A673 (cell line): ENCODE data around the gene DET1. TPM values are rescaled to one million over a fixed set of nuclear protein-coding genes. Genes with fewer than 3 reads are reported as not detected.
"Not testable (repeated sequence)": the region's sequence is repeated elsewhere in the genome, so short reads cannot be mapped to it uniquely, and the experiment has no call there.

ENCODE experiments used
- BruUV-seq: library from RNA; stranded (reverse); fragments of 400-500 nt; replicated peaks from 2 replicates; lab custom pipeline; 2021; lab: Mats Ljungman, UMichigan
- CTCF ChIA-PET: fragments of 300-600 bp; sonication (Branson Sonifier 250); formaldehyde crosslinking; loops from one replicate; lab custom pipeline; 2022; ENCODE audit warnings: antibody characterized with exemption; lab: Charles Lee
- POLR2A ChIA-PET: fragments of 300-600 bp; sonication (Branson Sonifier 250); formaldehyde crosslinking; loops from one replicate; lab custom pipeline; 2022; ENCODE audit warnings: antibody characterized with exemption; ENCODE audit not compliant: low non-redundant PET; lab: Charles Lee
- DNase-seq: peaks from one replicate; pipeline ENCODE4 v3.0.0-alpha.2; 2015; ENCODE audit warnings: low spot score
- H3K27ac ChIP-seq: fragments of 200-600 bp; sonication (generic); 2 replicates; pipeline ENCODE4 v1.5.1; 2016; ENCODE audit warnings: mixed run types, low read depth, mild to moderate bottlenecking, mixed read lengths, antibody characterized with exemption, low read length; ENCODE audit not compliant: poor library complexity, severe bottlenecking
- H3K27me3 ChIP-seq: fragments of 200-600 bp; sonication (generic); replicated peaks from 2 replicates; pipeline ENCODE4 v1.6.1; 2017; ENCODE audit warnings: mixed run types, low read depth, mild to moderate bottlenecking, mixed read lengths, antibody characterized with exemption, low read length; ENCODE audit not compliant: insufficient read depth, poor library complexity
- H3K36me3 ChIP-seq: fragments of 200-600 bp; sonication (generic); 2 replicates; pipeline ENCODE4 v1.6.1; 2016; ENCODE audit warnings: mixed run types, mild to moderate bottlenecking, mixed read lengths, antibody characterized with exemption, low read length; ENCODE audit not compliant: insufficient read depth, poor library complexity, severe bottlenecking
- H3K4me1 ChIP-seq: fragments of 200-600 bp; sonication (generic); 2 replicates; pipeline ENCODE4 v1.6.1; 2017; ENCODE audit warnings: mixed run types, mild to moderate bottlenecking, mixed read lengths, antibody characterized with exemption, low read length; ENCODE audit not compliant: insufficient read depth, poor library complexity, severe bottlenecking
- H3K4me3 ChIP-seq: fragments of 200-600 bp; sonication (generic); 2 replicates; pipeline ENCODE4 v1.5.1; 2016; ENCODE audit warnings: low read depth, mixed run types, mild to moderate bottlenecking, mixed read lengths, low read length; ENCODE audit not compliant: poor library complexity, severe bottlenecking
- H3K9me3 ChIP-seq: fragments of 200-600 bp; sonication (generic); 2 replicates; pipeline ENCODE4 v1.6.1; 2016; ENCODE audit warnings: mixed run types, low read depth, mild to moderate bottlenecking, mixed read lengths, antibody characterized with exemption, low read length; ENCODE audit not compliant: poor library complexity, severe bottlenecking
- EZH2 ChIP-seq: fragments of 200-600 bp; sonication (generic); IDR thresholded peaks from 2 replicates; pipeline ENCODE4 v1.6.1; 2017; ENCODE audit warnings: borderline replicate concordance, low read depth, mild to moderate bottlenecking, mixed read lengths, antibody characterized with exemption, low read length; ENCODE audit not compliant: poor library complexity, severe bottlenecking
- intact Hi-C: fragments of 100-400 bp; cut with micrococcal nuclease; formaldehyde crosslinking; loops from one replicate; pipeline ENCODE4 v1.10.0; 2022; ENCODE audit not compliant: unreplicated experiment
- total RNA-seq: library from RNA; stranded (reverse); gene quantifications from 2 replicates; pipeline ENCODE4 v1.2.3, GENCODE V29; 2021
- TF ChIP-seq, protein P1 (sequence below): fragments of 300-800, 200-600 bp; sonication (generic); conservative IDR thresholded peaks from 2 replicates; pipeline ENCODE4 v1.5.1; 2017; ENCODE audit warnings: low read depth, mild to moderate bottlenecking, antibody characterized with exemption, low read length, moderate library complexity, mixed read lengths

Gene DET1
- total RNA-seq, 1 experiment from 2014 or later: 7.7 TPM

DNA sequence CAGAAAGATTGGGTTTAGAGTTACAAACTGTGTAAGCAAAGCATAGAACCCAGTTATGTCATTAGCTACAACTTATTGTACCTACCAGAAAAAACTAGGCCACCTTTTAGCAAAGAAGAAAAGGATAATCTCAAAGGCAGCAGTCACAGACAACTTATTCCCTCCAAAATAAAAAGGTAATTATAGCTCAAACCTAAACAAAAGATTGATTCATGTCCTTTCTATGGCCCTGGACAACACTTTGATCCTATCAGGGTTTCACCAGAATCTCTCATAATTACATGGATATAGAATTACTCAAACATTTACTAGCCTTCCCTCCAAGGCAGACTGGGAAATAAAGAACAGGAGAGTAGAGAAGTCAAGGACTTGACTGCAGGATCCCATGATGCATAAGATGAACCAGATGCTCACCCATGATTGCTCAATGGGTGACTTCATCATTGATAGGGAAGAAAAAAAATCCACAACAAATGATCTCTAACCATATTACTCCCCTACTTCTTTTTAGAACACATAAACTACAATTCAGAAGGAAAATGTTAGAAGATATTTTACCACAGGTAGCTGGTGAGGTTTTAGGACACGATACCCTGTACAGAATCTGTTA, 17.4 kb downstream of the DET1 start:
- BruUV-seq: no TSS peak
- CTCF ChIA-PET: no interaction called here

DNA sequence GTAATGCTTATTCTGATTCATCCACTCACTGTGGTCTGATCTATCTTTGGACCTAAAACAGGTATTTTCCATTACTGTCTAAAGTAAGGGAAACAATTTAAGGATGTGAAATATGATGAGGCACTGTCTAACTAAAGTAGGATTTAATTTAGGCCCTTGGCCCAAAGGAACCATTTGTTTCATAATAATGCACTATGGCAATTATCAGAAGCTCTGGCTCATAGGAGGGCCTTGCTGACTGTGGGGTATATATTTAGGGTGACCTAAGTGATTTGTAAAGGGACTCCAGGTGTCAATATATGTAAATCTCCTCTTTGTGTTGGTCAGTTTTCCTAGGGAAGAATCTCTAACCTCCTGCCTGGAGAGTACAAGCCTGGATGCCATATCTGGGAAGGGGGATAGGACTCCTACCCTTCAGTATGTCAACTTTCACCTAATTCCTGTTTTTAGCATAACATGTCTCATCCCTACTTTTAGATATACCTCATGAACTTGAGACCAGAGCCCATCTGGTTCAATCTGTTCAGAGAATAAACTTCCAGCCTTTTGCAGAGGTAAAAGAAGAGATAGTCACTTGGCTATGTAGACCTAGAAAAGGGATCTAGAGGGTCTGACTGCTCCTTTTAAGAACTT, 20.1 kb downstream of the DET1 start:
- CTCF ChIA-PET: no interaction called here
- Histone ChIP-seq H3K4me1 (no peaks in the 10 kb centered on the region), H3K4me3 (no peak overlapping the region), H3K9me3 (no peaks in the 10 kb centered on the region), H3K27ac (no peak overlapping the region), H3K36me3 (peaks cover 24% of the 10 kb centered on the region), H3K27me3 (no peaks in the 10 kb centered on the region)
- no TSS peak for BruUV-seq
- DNase-seq: no peak
- intact Hi-C loops: no loop called here
- POLR2A ChIA-PET: no interaction called here
- no peak for TF ChIP-seq EZH2
- TF ChIP-seq, protein P1, sequence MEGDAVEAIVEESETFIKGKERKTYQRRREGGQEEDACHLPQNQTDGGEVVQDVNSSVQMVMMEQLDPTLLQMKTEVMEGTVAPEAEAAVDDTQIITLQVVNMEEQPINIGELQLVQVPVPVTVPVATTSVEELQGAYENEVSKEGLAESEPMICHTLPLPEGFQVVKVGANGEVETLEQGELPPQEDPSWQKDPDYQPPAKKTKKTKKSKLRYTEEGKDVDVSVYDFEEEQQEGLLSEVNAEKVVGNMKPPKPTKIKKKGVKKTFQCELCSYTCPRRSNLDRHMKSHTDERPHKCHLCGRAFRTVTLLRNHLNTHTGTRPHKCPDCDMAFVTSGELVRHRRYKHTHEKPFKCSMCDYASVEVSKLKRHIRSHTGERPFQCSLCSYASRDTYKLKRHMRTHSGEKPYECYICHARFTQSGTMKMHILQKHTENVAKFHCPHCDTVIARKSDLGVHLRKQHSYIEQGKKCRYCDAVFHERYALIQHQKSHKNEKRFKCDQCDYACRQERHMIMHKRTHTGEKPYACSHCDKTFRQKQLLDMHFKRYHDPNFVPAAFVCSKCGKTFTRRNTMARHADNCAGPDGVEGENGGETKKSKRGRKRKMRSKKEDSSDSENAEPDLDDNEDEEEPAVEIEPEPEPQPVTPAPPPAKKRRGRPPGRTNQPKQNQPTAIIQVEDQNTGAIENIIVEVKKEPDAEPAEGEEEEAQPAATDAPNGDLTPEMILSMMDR: no peak

More for the DNA sequence above, 17.4 kb downstream of the DET1 start:
- no peak for DNase-seq
- intact Hi-C loops: no loop called here
- no peak for TF ChIP-seq EZH2
- TF ChIP-seq, protein P1: no peak
- H3K36me3 ChIP-seq: peaks cover 24% of the 10 kb centered on the region
- no peaks in the 10 kb centered on the region for H3K27me3 ChIP-seq
- no peak overlapping the region for H3K27ac ChIP-seq
- H3K4me3 ChIP-seq: no peak overlapping the region
- no peaks in the 10 kb centered on the region for H3K9me3 ChIP-seq
- POLR2A ChIA-PET: no interaction called here
- H3K4me1 ChIP-seq: no peaks in the 10 kb centered on the region

DNA sequence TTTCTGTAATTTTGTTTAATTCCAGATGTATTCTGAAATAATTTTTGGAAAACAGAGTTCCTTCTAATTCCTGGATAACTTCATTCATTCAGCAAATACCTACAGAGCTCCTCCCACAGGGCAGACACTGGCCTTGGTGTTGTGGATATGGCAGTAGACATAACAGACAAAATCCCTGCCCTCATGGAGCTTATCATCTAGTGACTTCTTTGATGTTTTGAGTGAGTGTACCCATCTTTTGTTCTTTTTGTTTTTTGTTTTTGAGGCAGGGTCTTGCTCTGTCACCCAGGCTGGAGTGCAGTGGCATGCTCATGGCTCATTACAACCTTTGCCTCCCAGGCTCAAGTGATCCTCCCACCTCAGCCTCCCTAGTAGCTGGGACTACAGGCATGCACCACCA, 21.1 kb downstream of the DET1 start:
- no peaks in the 10 kb centered on the region for H3K9me3 ChIP-seq
- DNase-seq: no peak
- no peaks in the 10 kb centered on the region for H3K4me1 ChIP-seq
- no TSS peak for BruUV-seq
- no peak overlapping the region for H3K4me3 ChIP-seq
- TF ChIP-seq, protein P1: no peak
- TF ChIP-seq EZH2: no peak
- H3K36me3 ChIP-seq: peaks cover 18% of the 10 kb centered on the region
- intact Hi-C loops: no loop called here
- H3K27ac ChIP-seq: no peak overlapping the region
- CTCF ChIA-PET: no interaction called here
- POLR2A ChIA-PET: no interaction called here
- no peaks in the 10 kb centered on the region for H3K27me3 ChIP-seq

DNA sequence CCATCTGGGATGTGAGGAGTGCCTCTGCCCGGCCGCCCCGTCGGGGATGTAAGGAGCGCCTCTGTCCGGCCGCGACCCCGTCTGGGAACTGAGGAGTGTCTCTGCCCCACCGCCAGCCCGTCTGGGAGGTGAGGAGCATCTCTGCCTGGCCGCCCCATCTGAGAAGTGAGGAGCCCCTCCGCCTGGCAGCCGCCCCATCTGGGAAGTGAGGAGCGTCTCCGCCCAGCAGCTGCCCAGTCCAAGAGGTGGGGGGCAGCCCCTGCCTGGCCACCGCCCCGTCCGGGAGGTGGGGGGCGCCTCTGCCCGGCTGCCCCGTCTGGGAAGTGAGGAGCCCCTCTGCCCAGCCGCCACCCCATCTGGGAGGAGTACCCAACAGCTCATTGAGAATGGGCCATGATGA, 22.4 kb downstream of the DET1 start:
- DNase-seq, H3K27ac ChIP-seq, BruUV-seq, POLR2A ChIA-PET, H3K27me3 ChIP-seq, H3K4me1 ChIP-seq, H3K4me3 ChIP-seq, CTCF ChIA-PET, H3K9me3 ChIP-seq, intact Hi-C loops: not testable (repeated sequence)
- H3K36me3 ChIP-seq: peaks cover 11% of the 10 kb centered on the region
